IMR-90 (cell line): ENCODE results near the gene COL4A2. TPM values are rescaled to one million over a fixed set of nuclear protein-coding genes. Genes with fewer than 3 reads are reported as not detected.

Source experiments
- ATAC-seq: fragments of 200-7000 bp; cut with Tn5 transposase; 2 replicates; pipeline ENCODE4 v1.9.1; 2020; ENCODE audit warnings: low read depth, mild to moderate bottlenecking, moderate library complexity
- BruUV-seq: library from RNA; stranded (reverse); fragments of 400-500 nt; replicated peaks from 2 replicates; lab custom pipeline; 2021; lab: Mats Ljungman, UMichigan
- CTCF ChIA-PET: fragments of 300-600 bp; formaldehyde crosslinking; extraction: SDS; loops from one replicate; lab custom pipeline; 2021; ENCODE audit warnings: antibody characterized with exemption; lab: Yijun Ruan, JAX
- POLR2A ChIA-PET: fragments of 300-600 bp; sonication (Branson Sonifier 250); formaldehyde crosslinking; loops from one replicate; lab custom pipeline; 2022; ENCODE audit warnings: antibody characterized with exemption; ENCODE audit not compliant: unreplicated experiment; lab: Charles Lee
- DNase-seq: peaks from one replicate; pipeline ENCODE4 v3.0.0; 2013
- H2AFZ ChIP-seq: replicated peaks from 2 replicates; pipeline ENCODE3; 2013; ENCODE audit warnings: low read length, mild to moderate bottlenecking; ENCODE audit not compliant: poor library complexity
- H2AK5ac ChIP-seq: 2 replicates; pipeline ENCODE4 v1.6.1; 2013; ENCODE audit warnings: low read depth, low read length, inconsistent platforms
- H2AK9ac ChIP-seq: replicated peaks from 2 replicates; pipeline ENCODE3; 2013; ENCODE audit warnings: mild to moderate bottlenecking, low read depth, low read length, moderate library complexity; ENCODE audit not compliant: poor library complexity
- H2BK120ac ChIP-seq: 2 replicates; pipeline ENCODE4 v1.6.1; 2013; ENCODE audit warnings: low read depth, low read length, inconsistent platforms
- H2BK15ac ChIP-seq: 3 replicates; pipeline ENCODE4 v1.6.1; 2013; ENCODE audit warnings: low read depth, low read length, inconsistent platforms
- H2BK20ac ChIP-seq: 2 replicates; pipeline ENCODE4 v1.6.1; 2013; ENCODE audit warnings: low read depth, mild to moderate bottlenecking, inconsistent platforms, low read length, moderate library complexity
- H2BK5ac ChIP-seq: 2 replicates; pipeline ENCODE4 v1.6.1; 2013; ENCODE audit warnings: mild to moderate bottlenecking, low read depth, low read length, inconsistent platforms; ENCODE audit not compliant: poor library complexity, severe bottlenecking
- H3K14ac ChIP-seq: replicated peaks from 2 replicates; pipeline ENCODE4 v1.6.1; 2013; ENCODE audit warnings: low read depth, low read length, inconsistent platforms
- H3K18ac ChIP-seq: 2 replicates; pipeline ENCODE4 v1.6.1; 2013; ENCODE audit warnings: low read depth, low read length, control low read depth
- H3K23ac ChIP-seq: 2 replicates; pipeline ENCODE4 v1.6.1; 2013; ENCODE audit warnings: low read depth, low read length, inconsistent platforms
- H3K27ac ChIP-seq: 2 replicates; pipeline ENCODE4 v1.5.1; 2013; ENCODE audit warnings: mild to moderate bottlenecking, control low read depth, low read length; ENCODE audit not compliant: insufficient read depth
- H3K27me3 ChIP-seq: 2 replicates; pipeline ENCODE4 v1.6.1; 2013; ENCODE audit warnings: low read length; ENCODE audit not compliant: control insufficient read depth, insufficient read depth
- H3K36me3 ChIP-seq: 2 replicates; pipeline ENCODE4 v1.6.1; 2013; ENCODE audit warnings: low read length, mixed read lengths; ENCODE audit not compliant: control insufficient read depth, insufficient read depth
- H3K4ac ChIP-seq: 2 replicates; pipeline ENCODE4 v1.6.1; 2013; ENCODE audit warnings: low read depth, low read length, inconsistent platforms
- H3K4me1 ChIP-seq: 2 replicates; pipeline ENCODE4 v1.6.1; 2013; ENCODE audit warnings: low read length, mixed read lengths; ENCODE audit not compliant: control insufficient read depth, insufficient read depth
- H3K4me2 ChIP-seq: 2 replicates; pipeline ENCODE4 v1.6.1; 2013; ENCODE audit warnings: low read depth, mild to moderate bottlenecking, control low read depth, low read length, moderate library complexity
- H3K4me3 ChIP-seq: 2 replicates; pipeline ENCODE4 v1.5.1; 2013; ENCODE audit warnings: low read depth, mild to moderate bottlenecking, control low read depth, low read length, moderate library complexity; ENCODE audit not compliant: insufficient read depth
- H3K56ac ChIP-seq: 2 replicates; pipeline ENCODE4 v1.6.1; 2013; ENCODE audit warnings: low read length, inconsistent platforms; ENCODE audit not compliant: insufficient read depth; ENCODE audit errors: extremely low read depth
- H3K79me1 ChIP-seq, 2 experiments: 2 replicates each; pipeline ENCODE4 v1.6.1; 2013; ENCODE audit warnings: low read length in 2 of 2, inconsistent platforms in 1 of 2, low read depth in 1 of 2
- H3K9ac ChIP-seq: 2 replicates; pipeline ENCODE4 v1.6.1; 2013; ENCODE audit warnings: low read depth, low read length, control low read depth
- H3K9me1 ChIP-seq: 2 replicates; pipeline ENCODE4 v1.6.1; 2013; ENCODE audit warnings: low read length, inconsistent platforms; ENCODE audit not compliant: insufficient read depth
- H3K9me3 ChIP-seq: 2 replicates; pipeline ENCODE4 v1.6.1; 2013; ENCODE audit warnings: low read length; ENCODE audit not compliant: control insufficient read depth, insufficient read depth
- H4K20me1 ChIP-seq: 2 replicates; pipeline ENCODE4 v1.6.1; 2013; ENCODE audit warnings: low read length, inconsistent platforms; ENCODE audit not compliant: insufficient read depth
- H4K5ac ChIP-seq: 2 replicates; pipeline ENCODE4 v1.6.1; 2013; ENCODE audit warnings: mild to moderate bottlenecking, low read depth, low read length, control low read depth
- H4K8ac ChIP-seq, 2 experiments: 2 replicates each; pipeline ENCODE4 v1.6.1; 2013; ENCODE audit warnings: low read depth in 2 of 2, low read length in 2 of 2, control low read depth in 1 of 2, inconsistent platforms in 1 of 2
- H4K91ac ChIP-seq: 2 replicates; pipeline ENCODE4 v1.6.1; 2013; ENCODE audit warnings: low read depth, low read length, inconsistent platforms; ENCODE audit not compliant: insufficient read depth
- CEBPB ChIP-seq: IDR thresholded peaks from 2 replicates; pipeline ENCODE4 v1.6.1; 2012; ENCODE audit warnings: low read depth, low read length, improper control_type of control experiment
- MXI1 ChIP-seq: IDR thresholded peaks from 2 replicates; pipeline ENCODE4 v1.6.1; 2012; ENCODE audit warnings: low read depth, mild to moderate bottlenecking, low read length, moderate library complexity, borderline replicate concordance
- NFE2L2 ChIP-seq: fragments of 150-350 bp; IDR thresholded peaks from 2 replicates; pipeline ENCODE4 v1.6.1; 2016; ENCODE audit warnings: low read depth, mild to moderate bottlenecking, low read length
- RAD21 ChIP-seq: IDR thresholded peaks from 2 replicates; pipeline ENCODE4 v1.6.1; 2012; ENCODE audit warnings: low read length, improper control_type of control experiment
- RCOR1 ChIP-seq: IDR thresholded peaks from 2 replicates; pipeline ENCODE4 v1.6.1; 2012; ENCODE audit warnings: mild to moderate bottlenecking, low read length, improper control_type of control experiment; ENCODE audit not compliant: insufficient replicate concordance
- RFX5 ChIP-seq: IDR thresholded peaks from 2 replicates; pipeline ENCODE4 v1.8.0; 2012; ENCODE audit warnings: low read depth, mild to moderate bottlenecking, low read length, moderate library complexity
- WGBS, 2 experiments: methylation state at CpG; one replicate each; pipeline versions ENCODE4 v1.1.5 to v1.1.7; 2013; ENCODE audit warnings: missing lambda C conversion rate in 2 of 2; ENCODE audit not compliant: insufficient read length in 1 of 2; ENCODE audit errors: extremely low coverage in 2 of 2; 5-methylcytosine and 5-hydroxymethylcytosine counted together
- dilution Hi-C: fragments of 300-500 bp; cut with HindIII; formaldehyde crosslinking; loops from one replicate; pipeline ENCODE4 v1.14.3; 2018; ENCODE audit warnings: low sequenced_read_pairs; ENCODE audit not compliant: unreplicated experiment
- in situ Hi-C: fragments of 300-500 bp; cut with MboI; formaldehyde crosslinking; loops from 3 replicates; pipeline ENCODE4 v1.14.3; 2019; ENCODE audit warnings: low sequenced_read_pairs, inconsistent platforms, mixed read lengths
- intact Hi-C: fragments of 100-400 bp; cut with micrococcal nuclease; formaldehyde crosslinking; loops from 2 replicates; pipeline ENCODE4 v1.10.0; 2022
- polyA plus RNA-seq, 3 experiments: library from polyadenylated mRNA; depleted of rRNA; stranded (reverse); fragments of >200 nt; gene quantifications; 2 replicates each; pipeline ENCODE4 v1.2.3, GENCODE V29; 2012; ENCODE audit warnings: low replicate concordance in 1 of 3
- total RNA-seq: library from RNA; depleted of rRNA; stranded (reverse); fragments of >200 nt; gene quantifications from 2 replicates; pipeline ENCODE4 v1.2.3, GENCODE V29; 2012
- TF ChIP-seq, protein P1 (sequence below): conservative IDR thresholded peaks from 2 replicates; pipeline ENCODE4 v1.5.1; 2012; ENCODE audit warnings: mild to moderate bottlenecking, low read depth, low read length, improper control_type of control experiment

Gene COL4A2
- total and polyA plus RNA-seq, 2 of the 4 experiments (the other 2 are of a cell fraction), result 90.7 to 457 TPM

DNA sequence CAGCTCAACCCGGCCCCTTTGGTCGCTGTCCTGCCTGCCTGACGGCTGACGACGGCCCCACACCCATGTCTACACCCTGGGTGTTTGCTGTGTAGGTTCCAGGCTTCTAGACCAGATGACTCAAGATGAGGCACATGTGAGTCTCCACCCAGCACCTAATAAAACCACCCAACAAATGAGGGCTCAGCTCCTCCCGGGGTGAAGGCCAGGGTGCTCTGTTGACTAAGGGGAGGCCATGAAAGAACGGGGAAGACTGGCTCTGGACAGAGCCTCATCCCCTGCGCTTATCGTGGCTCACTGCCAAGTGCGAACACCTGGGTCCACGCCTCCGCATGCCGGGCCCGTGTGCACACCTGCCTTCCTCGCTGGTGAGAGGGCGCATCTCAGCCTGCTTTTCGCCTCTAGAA, 39.6 kb downstream of the COL4A2 start:
- Histone ChIP-seq H2BK120ac (peak overlapping the region; percentile 33; the same call in 1 of the 2 replicates), H3K4me2 (no peak overlapping the region), H3K79me1 (peaks cover 54 to 95% of the 10 kb centered on the region in 2 experiments), H2AK5ac (peak overlapping the region; percentile 88), H3K23ac (no peak overlapping the region), H2BK5ac (peak overlapping the region; percentile 56), H3K9ac (no peak overlapping the region), H4K20me1 (peaks cover 47% of the 10 kb centered on the region), H3K4me3 (no peak overlapping the region), H3K18ac (peak overlapping the region; percentile 43; the same call in 1 of the 2 replicates), H3K14ac (peak overlapping the region; percentile 14; the same call in 1 of the 2 replicates), H4K8ac (peak overlapping the region; percentile 0 to 1; a peak in 1 of 4 replicates), H3K4me1 (peaks cover 24% of the 10 kb centered on the region), H3K27ac (peak overlapping the region; percentile 18; the same call in 1 of the 2 replicates), H3K9me3 (no peaks in the 10 kb centered on the region), H4K5ac (peak overlapping the region; percentile 70; the same call in 1 of the 2 replicates), H4K91ac (0 out of 2 replicates have a peak overlapping the region, but pooled peaks have one; percentile 55), H3K27me3 (no peaks in the 10 kb centered on the region), H3K36me3 (peaks cover 21% of the 10 kb centered on the region), H2BK20ac (peak overlapping the region; percentile 15), H2AFZ (no peak overlapping the region), H3K9me1 (peaks cover 54% of the 10 kb centered on the region), H2AK9ac (no peak overlapping the region), H3K56ac (no peak overlapping the region), H2BK15ac (peak overlapping the region; percentile 4; the same call in 2 of the 3 replicates), H3K4ac (peak overlapping the region; percentile 67)
- TF ChIP-seq RFX5, result no peak
- TF ChIP-seq, protein P1, sequence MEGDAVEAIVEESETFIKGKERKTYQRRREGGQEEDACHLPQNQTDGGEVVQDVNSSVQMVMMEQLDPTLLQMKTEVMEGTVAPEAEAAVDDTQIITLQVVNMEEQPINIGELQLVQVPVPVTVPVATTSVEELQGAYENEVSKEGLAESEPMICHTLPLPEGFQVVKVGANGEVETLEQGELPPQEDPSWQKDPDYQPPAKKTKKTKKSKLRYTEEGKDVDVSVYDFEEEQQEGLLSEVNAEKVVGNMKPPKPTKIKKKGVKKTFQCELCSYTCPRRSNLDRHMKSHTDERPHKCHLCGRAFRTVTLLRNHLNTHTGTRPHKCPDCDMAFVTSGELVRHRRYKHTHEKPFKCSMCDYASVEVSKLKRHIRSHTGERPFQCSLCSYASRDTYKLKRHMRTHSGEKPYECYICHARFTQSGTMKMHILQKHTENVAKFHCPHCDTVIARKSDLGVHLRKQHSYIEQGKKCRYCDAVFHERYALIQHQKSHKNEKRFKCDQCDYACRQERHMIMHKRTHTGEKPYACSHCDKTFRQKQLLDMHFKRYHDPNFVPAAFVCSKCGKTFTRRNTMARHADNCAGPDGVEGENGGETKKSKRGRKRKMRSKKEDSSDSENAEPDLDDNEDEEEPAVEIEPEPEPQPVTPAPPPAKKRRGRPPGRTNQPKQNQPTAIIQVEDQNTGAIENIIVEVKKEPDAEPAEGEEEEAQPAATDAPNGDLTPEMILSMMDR, result no peak
- TF ChIP-seq RAD21, result no peak
- no peak for TF ChIP-seq RCOR1
- no peak for TF ChIP-seq MXI1
- TF ChIP-seq CEBPB, result no peak
- no peak for TF ChIP-seq NFE2L2
- in situ Hi-C loops (no loop called here), intact Hi-C loops (no loop called here), dilution Hi-C loops (no loop called here)
- DNase-seq, result no peak
- CTCF ChIA-PET, result no interaction called here
- no peak for ATAC-seq
- no CpG with 5 or more reads among the region's 17 CpGs for WGBS, 2 experiments
- POLR2A ChIA-PET, result no interaction called here
- BruUV-seq, result no TSS peak
